NCI-H1105 (cell line): ENCODE measurements around the gene TWIST2.

Source experiments
- DNase-seq: peaks from one replicate; lab custom pipeline; 2025; lab: John Stamatoyannopoulos, UW

The TWIST2 gene

GRCh38 chr2:238905224-238905623, 57.3 kb downstream of the TWIST2 start:
- DNase-seq: no peak

DNA sequence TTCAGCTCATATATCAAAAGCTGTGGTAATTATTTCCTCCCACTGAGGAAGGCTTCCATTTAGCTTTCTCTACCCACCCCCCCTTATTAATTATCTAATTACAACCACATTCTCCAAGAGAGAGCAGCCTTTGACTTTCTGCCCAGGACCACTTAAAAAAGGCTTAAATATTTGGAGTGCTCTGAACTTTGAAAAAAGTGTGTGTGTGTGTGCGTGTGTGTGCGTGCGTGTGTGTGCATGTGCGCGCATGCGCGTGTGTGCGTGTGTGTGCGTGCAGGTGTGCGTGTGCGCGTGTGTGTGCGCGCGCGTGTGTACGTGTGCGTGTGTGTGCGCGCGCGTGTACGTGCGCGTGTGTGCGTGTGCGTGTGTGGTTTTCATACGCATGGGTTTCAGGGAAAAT, 57.8 kb downstream of the TWIST2 start:
- DNase-seq: peak; percentile 1

- DNase-seq: no peak
Measured at GRCh38 chr2:238906254-238906935, 58.5 kb downstream of the TWIST2 start.

GRCh38 chr2:238906936-238907716, 59.2 kb downstream of the TWIST2 start:
- DNase-seq: no peak

- no peak for DNase-seq
Measured at GRCh38 chr2:238907717-238908173, 59.9 kb downstream of the TWIST2 start.

- DNase-seq: no peak
Measured at GRCh38 chr2:238908960-238909951, 61.4 kb downstream of the TWIST2 start.

DNA sequence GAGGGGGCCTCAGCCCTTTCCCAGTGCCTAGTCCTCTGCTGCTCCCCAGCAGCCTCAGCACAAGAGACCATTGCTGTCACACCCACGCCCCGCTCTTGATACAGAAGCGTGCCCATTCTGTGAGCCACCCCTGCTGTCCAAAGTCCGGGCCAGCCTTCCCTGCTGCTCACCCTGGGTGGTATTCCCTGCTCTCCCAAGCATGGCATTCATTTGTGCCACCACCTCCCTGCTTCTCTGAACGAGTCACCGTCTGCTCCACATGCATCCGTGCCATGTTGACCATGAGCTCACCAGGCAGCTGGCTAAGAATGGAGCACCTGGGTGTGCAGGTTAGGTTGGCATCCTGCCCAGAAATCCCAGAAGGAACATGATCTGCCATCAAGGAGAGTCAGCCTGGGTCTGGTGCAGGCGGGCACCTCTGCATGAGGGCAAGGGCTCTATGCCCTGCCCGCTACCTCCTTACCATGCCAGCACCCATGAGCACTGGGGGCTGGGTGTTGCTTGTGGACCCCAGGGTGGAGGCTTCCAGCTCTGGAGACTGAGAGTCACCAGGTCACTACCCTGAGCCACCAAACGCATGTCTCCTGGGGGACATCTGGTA, 63.0 kb downstream of the TWIST2 start:
- peak; percentile 88 for DNase-seq

GRCh38 chr2:238911376-238912227, 63.7 kb downstream of the TWIST2 start:
- DNase-seq: no peak

- DNase-seq: no peak
Measured at GRCh38 chr2:238912228-238912915, 64.5 kb downstream of the TWIST2 start.

GRCh38 chr2:238912916-238913875, 65.3 kb downstream of the TWIST2 start:
- no peak for DNase-seq

- DNase-seq: no peak
Measured at GRCh38 chr2:238913931-238914647, 66.2 kb downstream of the TWIST2 start.

GRCh38 chr2:238914648-238915015, 66.7 kb downstream of the TWIST2 start:
- no peak for DNase-seq

- DNase-seq: no peak
Measured at GRCh38 chr2:238915196-238915595, 67.3 kb downstream of the TWIST2 start.

- DNase-seq: no peak
Measured at GRCh38 chr2:238915596-238915995, 67.7 kb downstream of the TWIST2 start.

DNA sequence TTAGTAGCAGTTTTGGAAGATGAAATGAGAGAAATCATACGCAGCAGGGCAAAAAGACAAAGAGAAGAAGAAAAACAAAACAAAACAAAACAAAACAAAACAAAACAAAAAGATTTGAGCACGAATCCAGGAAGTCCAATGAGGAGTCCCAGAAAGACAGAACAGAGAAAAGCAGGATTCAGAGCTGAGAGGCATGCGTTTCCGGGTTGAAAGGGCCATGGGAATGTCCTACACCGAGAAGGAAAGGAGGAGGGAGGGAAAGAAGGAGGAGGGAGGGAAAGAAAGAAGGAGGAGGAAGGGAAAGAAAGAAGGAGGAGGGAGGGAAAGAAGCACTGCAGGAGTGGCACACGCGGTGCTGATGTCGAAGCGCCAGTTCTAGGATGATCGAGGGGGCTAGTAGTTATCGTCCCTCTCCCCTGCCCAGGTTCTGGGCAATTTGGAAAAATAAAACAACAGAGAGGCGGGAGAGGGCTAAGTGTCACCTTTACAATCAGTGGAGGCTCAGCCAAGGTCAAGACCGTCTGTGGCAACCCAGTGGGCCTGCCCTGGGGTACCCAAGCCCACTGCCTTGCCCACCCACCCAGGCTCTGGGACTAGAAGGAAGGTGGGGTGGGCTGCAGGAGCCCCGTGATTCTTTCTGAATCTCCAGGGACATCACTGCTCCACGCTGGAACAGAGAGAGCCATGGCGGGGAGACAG, 68.4 kb downstream of the TWIST2 start:
- DNase-seq: no peak

DNA sequence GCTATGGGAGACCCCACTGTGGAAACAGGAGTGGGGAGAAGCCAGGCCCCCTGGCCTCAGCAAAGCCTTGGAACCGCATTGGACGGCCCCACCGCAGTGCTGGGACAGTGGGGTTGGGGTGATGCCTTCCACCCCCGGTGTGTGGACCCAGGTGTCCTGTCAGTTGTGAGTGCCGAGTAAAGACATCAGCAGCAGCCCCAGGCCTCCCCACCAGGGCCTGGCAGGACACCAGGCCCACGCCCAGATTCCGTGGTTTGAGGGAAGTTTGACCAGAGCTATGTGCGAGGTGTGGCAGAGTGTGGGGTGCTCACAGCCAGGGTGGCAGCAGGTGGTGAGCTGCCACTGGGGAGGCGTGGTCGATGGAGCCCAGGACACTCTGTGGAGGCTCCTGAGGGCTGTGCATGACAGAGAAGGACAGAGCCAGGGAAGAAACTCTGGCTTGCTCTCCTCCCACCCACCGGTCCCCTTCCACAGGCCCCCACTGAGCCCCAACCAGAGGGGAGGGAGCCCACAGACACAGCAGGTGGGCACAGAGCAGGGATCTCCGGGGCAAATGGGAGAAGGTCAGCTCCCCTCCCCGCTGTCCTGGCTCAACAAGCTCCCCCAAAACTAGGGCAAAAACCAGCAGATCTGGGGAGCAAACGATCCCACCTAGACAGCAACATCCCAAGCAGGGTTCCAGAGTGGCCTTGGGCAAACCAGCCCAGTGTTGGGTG, 69.1 kb downstream of the TWIST2 start:
- no peak for DNase-seq

- DNase-seq: no peak
Measured at GRCh38 chr2:238919307-238919706, 71.4 kb downstream of the TWIST2 start.
